ENCODE results near the gene ZFAND5. TPM values are rescaled to one million over a fixed set of nuclear protein-coding genes. Genes with fewer than 3 reads are reported as not detected.

The ZFAND5 gene
- total and polyA plus RNA-seq, 2 experiments from 2014 or later = 138 to 216 TPM

- H3K27me3 Mint-ChIP-seq (ENCODE audit: insufficient read depth, low read depth, poor library complexity) = peaks cover 4% of the 10 kb centered on the region
- TF ChIP-seq JUNB (IDR thresholded peaks at IDR 0.05; ENCODE audit: unreplicated experiment) (no peak), ETS1 (IDR thresholded peaks at IDR 0.05) (no peak), ZNF331 (CRISPR knock-in tag; IDR thresholded peaks at IDR 0.05; ENCODE audit: low read depth) (no peak), STAT1 (IDR thresholded peaks at IDR 0.05; ENCODE audit: unreplicated experiment) (no peak), CREB1 (CRISPR knock-in tag; IDR thresholded peaks at IDR 0.05; ENCODE audit: low read depth) (no peak), ZNF462 (CRISPR knock-in tag; IDR thresholded peaks at IDR 0.05) (no peak), REST (IDR thresholded peaks at IDR 0.05; ENCODE audit: unreplicated experiment) (no peak), POLR2AphosphoS5 (IDR thresholded peaks at IDR 0.05; ENCODE audit: low read depth) (no peak), EZH2phosphoT487 (IDR thresholded peaks at IDR 0.05; ENCODE audit: unreplicated experiment) (no peak), CTCF (conservative IDR thresholded peaks at IDR 0.05; ENCODE audit: low read depth in 2 of 2) (no peak), NANOG (IDR thresholded peaks at IDR 0.05; ENCODE audit: borderline replicate concordance) (no peak), ZNF114 (CRISPR knock-in tag; IDR thresholded peaks at IDR 0.05) (no peak), EZH2 (IDR thresholded peaks at IDR 0.05; ENCODE audit: low read depth, unreplicated experiment) (no peak)
Measured at GRCh38 chr9:72349911-72350310, 15.1 kb downstream of the ZFAND5 start.

More at GRCh38 chr9:72349911-72350310, 15.1 kb downstream of the ZFAND5 start:
- Histone ChIP-seq H3K4me3 (no peak overlapping the region), H3K36me3 (ENCODE audit: insufficient read depth) (peaks cover 1% of the 10 kb centered on the region; the same call in 1 of the 2 replicates), H3K4me2 (no peak overlapping the region), H3F3A (replicated peaks; ENCODE audit: low read depth) (peaks cover 18% of the 10 kb centered on the region; the same call in 1 of the 2 replicates), H3K27ac (ENCODE audit: low read depth) (no peak overlapping the region), H4K20me1 (replicated peaks; ENCODE audit: insufficient read depth) (peaks cover 12% of the 10 kb centered on the region), H3K27me3 (ENCODE audit: insufficient read depth) (no peaks in the 10 kb centered on the region), H3K9me2 (ENCODE audit: insufficient read depth) (no peaks in the 10 kb centered on the region), H3K79me2 (replicated peaks; ENCODE audit: insufficient read depth) (no peaks in the 10 kb centered on the region), H2AFZ (no peak overlapping the region), H3K4me1 (ENCODE audit: insufficient read depth) (no peaks in the 10 kb centered on the region)
- Mint-ChIP-seq H3K9me3 (no peaks in the 10 kb centered on the region), H3K4me3 (no peak overlapping the region), H3K36me3 (ENCODE audit: low read depth) (peaks cover 15% of the 10 kb centered on the region; the same call in 2 of the 3 replicates), H3K27ac (no peak overlapping the region), H3K4me1 (no peaks in the 10 kb centered on the region)
- ATAC-seq (no peak), DNase-seq (ENCODE audit: low spot score) (no peak)
